GM19452 (cell line): ENCODE measurements around the gene RFC3.
A peak's percentile ranks its signal among the peaks of the same experiment; 100 is the strongest.
"Not testable (repeated sequence)": the region's sequence is repeated elsewhere in the genome, so short reads cannot be mapped to it uniquely, and the experiment has no call there.

Source experiments
- ATAC-seq: cut with Tn5 transposase; IDR thresholded peaks from one replicate; pipeline ENCODE4 v1.9.1; 2021; ENCODE audit not compliant: unreplicated experiment

Gene RFC3

GRCh38 chr13:33806470-33807248, 11.3 kb upstream of the RFC3 start:
- no peak for ATAC-seq

- not testable (repeated sequence) for ATAC-seq
These were observed 5.1 kb upstream of the RFC3 start for GRCh38 chr13:33812829-33813228.

DNA sequence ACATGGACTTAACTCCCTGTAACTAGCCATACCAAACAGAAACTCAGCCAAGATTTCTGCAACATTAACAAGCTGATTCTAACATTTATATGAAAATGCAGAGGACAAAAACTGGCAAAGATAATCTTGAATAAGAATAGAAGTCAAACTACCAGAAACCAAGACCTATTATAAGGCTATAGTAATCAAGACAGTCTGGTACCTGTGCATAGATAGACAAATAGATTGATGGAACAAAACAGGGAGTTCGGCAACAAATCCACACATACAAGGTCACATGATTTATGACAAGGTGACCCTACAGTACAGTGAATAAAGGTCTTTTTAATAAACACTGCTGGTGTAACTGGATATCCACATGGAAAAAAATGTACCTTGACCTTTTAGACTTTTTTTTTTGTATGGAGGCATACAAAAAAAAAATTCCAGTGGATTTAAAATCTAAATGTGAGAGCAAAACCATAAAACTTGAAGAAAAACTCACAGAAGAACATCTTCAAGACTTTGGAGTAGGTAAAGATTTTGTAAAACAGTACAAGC, 2.9 kb upstream of the RFC3 start:
- no peak for ATAC-seq

DNA sequence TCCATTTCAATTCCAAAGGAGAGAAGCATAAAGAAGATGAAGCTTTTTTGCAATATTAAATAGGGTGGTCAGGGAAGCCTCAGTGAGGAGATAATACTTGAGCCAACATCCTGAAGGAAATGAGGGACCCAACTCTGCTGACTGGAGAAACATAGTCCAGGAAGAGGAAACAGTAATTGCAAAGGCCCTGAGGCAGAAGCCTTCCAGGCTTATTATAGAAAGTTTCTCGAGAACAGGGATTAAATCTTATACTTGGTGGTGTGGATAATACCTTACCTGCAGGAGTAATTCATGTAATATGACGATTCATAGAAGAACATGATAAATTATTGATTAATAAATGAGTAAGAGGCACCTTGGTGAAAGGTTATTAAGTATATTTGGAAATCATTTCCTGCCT, 1.0 kb upstream of the RFC3 start:
- ATAC-seq, result no peak

- peak; percentile 2 for ATAC-seq
These were observed 442 bp upstream of the RFC3 start for GRCh38 chr13:33817513-33817900.

DNA sequence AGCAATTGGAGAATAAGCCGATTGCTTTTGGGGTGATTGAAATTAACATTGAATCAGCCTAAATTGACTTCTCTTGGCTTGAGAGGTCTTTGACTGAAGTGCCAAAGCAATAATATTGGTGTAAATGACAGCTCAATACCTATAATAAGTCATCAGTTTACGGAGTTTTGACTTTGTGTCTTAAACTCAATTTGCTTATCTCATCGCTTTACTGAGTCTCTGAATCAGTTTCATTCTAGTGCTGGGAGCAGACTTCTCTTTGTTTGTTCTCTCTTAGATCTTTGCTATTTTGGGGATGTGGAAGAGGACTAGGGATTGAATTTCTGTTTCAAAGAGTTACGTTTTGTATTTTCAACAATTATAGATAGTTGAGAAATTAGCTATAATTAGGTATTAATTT, 7.1 kb downstream of the RFC3 start:
- no peak for ATAC-seq

DNA sequence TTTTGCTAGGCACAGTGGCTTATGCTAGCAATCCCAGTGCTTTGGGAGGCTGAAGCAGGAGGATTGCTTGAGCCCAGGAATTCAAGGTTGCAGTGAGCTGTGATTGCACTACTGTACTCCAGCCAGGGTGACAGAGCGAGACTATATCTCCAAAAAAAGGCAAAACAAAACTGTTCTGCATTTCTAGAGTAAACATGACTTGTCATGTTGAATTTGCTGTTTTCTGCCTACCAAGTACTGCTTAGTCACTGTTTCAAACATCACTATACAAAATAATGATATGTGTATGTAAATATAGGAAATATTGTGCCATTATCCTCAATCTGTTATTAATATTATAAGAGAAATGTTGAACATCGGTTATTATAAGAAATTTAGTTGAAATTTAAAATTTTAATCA, 9.2 kb downstream of the RFC3 start:
- no peak for ATAC-seq

- no peak for ATAC-seq
These were observed 10.6 kb downstream of the RFC3 start for GRCh38 chr13:33828431-33829129.

- ATAC-seq, result no peak
These were observed 14.9 kb downstream of the RFC3 start for GRCh38 chr13:33832872-33833271.

GRCh38 chr13:33838647-33839046, 20.7 kb downstream of the RFC3 start:
- ATAC-seq, result no peak

GRCh38 chr13:33840402-33840801, 22.5 kb downstream of the RFC3 start:
- ATAC-seq, result no peak

DNA sequence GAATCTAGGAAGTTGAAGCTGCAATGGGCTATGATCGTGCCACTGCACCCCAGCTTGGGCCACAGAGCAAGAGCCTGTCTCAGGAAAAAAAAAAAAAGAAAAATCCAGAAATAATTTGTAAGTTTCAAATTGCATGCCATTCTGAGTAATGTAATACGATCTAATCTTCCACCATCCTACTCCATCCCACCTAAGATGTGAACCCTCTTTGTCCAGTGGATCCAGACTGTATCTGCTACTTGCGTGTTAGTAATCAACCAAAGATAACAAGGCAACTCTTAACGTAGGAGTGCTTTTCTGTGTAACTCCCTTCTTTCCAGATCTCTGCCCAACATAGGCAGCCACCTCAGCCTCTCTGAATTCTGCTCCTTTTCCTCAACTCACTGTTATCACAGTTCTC, 24.3 kb downstream of the RFC3 start:
- no peak for ATAC-seq

DNA sequence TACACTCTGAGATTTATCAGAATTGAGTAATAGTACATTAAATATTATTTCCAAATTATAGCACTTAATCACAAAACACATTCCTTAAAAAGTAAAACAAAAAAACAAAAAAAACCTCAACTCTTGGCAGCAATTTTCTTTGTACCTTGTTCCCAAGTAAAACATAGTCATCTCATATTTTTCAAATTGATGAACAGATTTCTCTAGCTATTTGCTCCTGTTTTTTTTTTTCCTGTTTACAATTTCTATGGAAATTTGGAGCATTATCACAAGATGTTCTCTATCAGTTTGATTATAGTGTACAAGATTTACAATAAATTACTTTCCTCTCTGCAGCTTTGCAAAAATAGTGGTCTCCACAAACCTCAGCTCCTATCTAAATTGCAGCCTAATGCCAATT, 25.0 kb downstream of the RFC3 start:
- no peak for ATAC-seq

GRCh38 chr13:33845572-33846302, 27.8 kb downstream of the RFC3 start:
- ATAC-seq, result no peak

- no peak for ATAC-seq
These were observed 28.5 kb downstream of the RFC3 start for GRCh38 chr13:33846303-33847062.

DNA sequence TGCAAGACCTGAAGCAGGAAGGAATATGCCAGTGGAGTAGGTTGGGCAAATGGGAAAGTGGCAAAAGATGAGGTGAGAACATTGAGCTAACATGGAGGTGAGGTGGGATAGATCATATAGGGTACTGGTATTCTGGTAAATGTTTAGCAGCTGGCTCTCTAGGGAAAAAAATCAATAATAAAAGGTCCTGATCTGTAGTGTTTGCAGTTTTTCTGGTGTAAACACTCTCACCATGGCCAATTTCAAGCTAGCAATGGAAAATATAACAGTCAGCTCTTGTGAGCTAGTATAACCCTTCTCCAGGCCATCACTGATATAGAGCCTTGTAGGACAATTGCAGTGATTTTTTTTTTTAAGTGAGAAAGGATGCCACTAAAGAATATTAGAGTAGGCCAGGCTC, 31.3 kb downstream of the RFC3 start:
- no peak for ATAC-seq

GRCh38 chr13:33855371-33855895, 37.5 kb downstream of the RFC3 start:
- no peak for ATAC-seq

- ATAC-seq, result no peak
These were observed 41.8 kb downstream of the RFC3 start for GRCh38 chr13:33859691-33860303.

- ATAC-seq, result no peak
These were observed 42.6 kb downstream of the RFC3 start for GRCh38 chr13:33860526-33860925.

DNA sequence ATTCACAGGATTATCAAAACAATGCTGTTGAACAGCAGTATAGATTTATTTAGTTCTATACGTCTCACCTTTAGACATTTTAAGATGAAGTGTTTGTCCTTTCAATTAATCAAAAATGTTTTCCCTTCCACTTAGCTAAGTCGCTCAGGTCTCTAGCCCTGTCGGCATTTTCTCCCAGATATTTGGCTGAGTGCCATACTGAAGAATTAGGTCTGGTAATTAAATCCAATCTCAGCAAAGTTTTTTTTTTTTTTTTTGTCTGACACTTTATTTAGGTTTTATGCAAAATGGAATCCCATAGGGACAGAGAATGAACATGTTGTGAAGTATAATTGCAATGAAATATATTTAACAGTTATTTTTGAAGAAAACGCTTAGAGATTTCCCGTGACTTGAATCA, 44.1 kb downstream of the RFC3 start:
- ATAC-seq, result no peak
